ENCODE data around the gene TMEM100. TPM values are rescaled to one million over a fixed set of nuclear protein-coding genes. Genes with fewer than 3 reads are reported as not detected.

Gene TMEM100
- total RNA-seq, 1 experiment from 2014 or later, result 1.7 TPM

GRCh38 chr17:55769625-55770000 is 46.9 kb upstream of the TMEM100 start:
- Mint-ChIP-seq H3K4me1 (ENCODE audit: insufficient read depth, unreplicated experiment) (peaks cover 29% of the 10 kb centered on the region), H3K36me3 (ENCODE audit: insufficient read depth, unreplicated experiment) (peaks cover 48% of the 10 kb centered on the region), H3K4me3 (ENCODE audit: unreplicated experiment) (peak overlapping the region; percentile 40), H3K27me3 (ENCODE audit: insufficient read depth, unreplicated experiment) (no peaks in the 10 kb centered on the region), H3K9me3 (ENCODE audit: unreplicated experiment) (no peaks in the 10 kb centered on the region), H3K27ac (ENCODE audit: low read depth, unreplicated experiment) (peak overlapping the region; percentile 69)
- no peak for TF ChIP-seq CTCF (IDR thresholded peaks at IDR 0.05; ENCODE audit: unreplicated experiment)
- intact Hi-C loops (cut with micrococcal nuclease), result no loop called here
- ChIA-PET POLR2A (interaction anchor here (0.6 to 1.3 kb wide), 5 partner anchors 19 to 243 kb away, joined by 3 to 6 read pairs (median 5); partner anchors contain the start of gene PCTP), CTCF (interaction anchor here (0.5 to 7.1 kb wide), 28 partner anchors 11 to 823 kb away, joined by 3 to 153 read pairs (median 4); partner anchors contain the start of gene TMEM100)
- peak; percentile 83 for DNase-seq (ENCODE audit: unreplicated experiment)
- no TSS peak for BruUV-seq (replicated peaks)

- POLR2A ChIA-PET, result interaction anchor here (0.6 to 1.3 kb wide), 4 partner anchors 18 to 243 kb away, joined by 3 to 6 read pairs (median 4); partner anchors contain the start of gene PCTP
- BruUV-seq (replicated peaks), result no TSS peak
- peaks cover 34% of the 10 kb centered on the region for H3K4me1 Mint-ChIP-seq (ENCODE audit: insufficient read depth, unreplicated experiment)
- H3K27me3 Mint-ChIP-seq (ENCODE audit: insufficient read depth, unreplicated experiment), result no peaks in the 10 kb centered on the region
- CTCF ChIA-PET, result interaction anchor here (0.5 to 7.1 kb wide), 20 partner anchors 10 to 549 kb away, joined by 3 to 153 read pairs (median 4); partner anchors contain the start of gene TMEM100
- peak overlapping the region; percentile 69 for H3K27ac Mint-ChIP-seq (ENCODE audit: low read depth, unreplicated experiment)
- no peak for DNase-seq (ENCODE audit: unreplicated experiment)
- intact Hi-C loops (cut with micrococcal nuclease), result no loop called here
- TF ChIP-seq CTCF (IDR thresholded peaks at IDR 0.05; ENCODE audit: unreplicated experiment), result no peak
- peaks cover 48% of the 10 kb centered on the region for H3K36me3 Mint-ChIP-seq (ENCODE audit: insufficient read depth, unreplicated experiment)
- H3K4me3 Mint-ChIP-seq (ENCODE audit: unreplicated experiment), result peak overlapping the region; percentile 40
- H3K9me3 Mint-ChIP-seq (ENCODE audit: unreplicated experiment), result no peaks in the 10 kb centered on the region
These were observed 46.4 kb upstream of the TMEM100 start for GRCh38 chr17:55768936-55769624.

- peaks cover 39% of the 10 kb centered on the region for H3K4me1 Mint-ChIP-seq (ENCODE audit: insufficient read depth, unreplicated experiment)
- H3K4me3 Mint-ChIP-seq (ENCODE audit: unreplicated experiment), result no peak overlapping the region
- no peaks in the 10 kb centered on the region for H3K9me3 Mint-ChIP-seq (ENCODE audit: unreplicated experiment)
- peak overlapping the region; percentile 23 for H3K27ac Mint-ChIP-seq (ENCODE audit: low read depth, unreplicated experiment)
- ChIA-PET CTCF (interaction anchor here (2.3 kb wide), 1 partner anchor 163 kb away, joined by 5 read pairs; no protein-coding TSS in a partner anchor), POLR2A (no interaction called here)
- BruUV-seq (replicated peaks), result no TSS peak
- no peak for TF ChIP-seq CTCF (IDR thresholded peaks at IDR 0.05; ENCODE audit: unreplicated experiment)
- H3K27me3 Mint-ChIP-seq (ENCODE audit: insufficient read depth, unreplicated experiment), result no peaks in the 10 kb centered on the region
- intact Hi-C loops (cut with micrococcal nuclease), result no loop called here
- H3K36me3 Mint-ChIP-seq (ENCODE audit: insufficient read depth, unreplicated experiment), result peaks cover 24% of the 10 kb centered on the region
- DNase-seq (ENCODE audit: unreplicated experiment), result no peak
These were observed 42.8 kb upstream of the TMEM100 start for GRCh38 chr17:55765472-55765871.

GRCh38 chr17:55764610-55765009 is 41.9 kb upstream of the TMEM100 start:
- H3K9me3 Mint-ChIP-seq (ENCODE audit: unreplicated experiment), result no peaks in the 10 kb centered on the region
- no peak overlapping the region for H3K4me3 Mint-ChIP-seq (ENCODE audit: unreplicated experiment)
- ChIA-PET CTCF (interaction anchor here (0.6 to 2.3 kb wide), 4 partner anchors 84 to 238 kb away, joined by 3 to 5 read pairs (median 4); no protein-coding TSS in a partner anchor), POLR2A (no interaction called here)
- no peaks in the 10 kb centered on the region for H3K27me3 Mint-ChIP-seq (ENCODE audit: insufficient read depth, unreplicated experiment)
- peak overlapping the region; percentile 78 for H3K27ac Mint-ChIP-seq (ENCODE audit: low read depth, unreplicated experiment)
- no TSS peak for BruUV-seq (replicated peaks)
- no peak for TF ChIP-seq CTCF (IDR thresholded peaks at IDR 0.05; ENCODE audit: unreplicated experiment)
- DNase-seq (ENCODE audit: unreplicated experiment), result no peak
- intact Hi-C loops (cut with micrococcal nuclease), result no loop called here
- H3K4me1 Mint-ChIP-seq (ENCODE audit: insufficient read depth, unreplicated experiment), result peaks cover 31% of the 10 kb centered on the region
- H3K36me3 Mint-ChIP-seq (ENCODE audit: insufficient read depth, unreplicated experiment), result peaks cover 21% of the 10 kb centered on the region

Measured in MCF 10A (cell line).